ENCODE results near the gene AURKA.

AURKA gene

GRCh38 chr20:56371977-56372376 lies 20.0 kb downstream of the AURKA start:
- no peak for TF ChIP-seq CTCF (IDR thresholded peaks at IDR 0.05)
- Histone ChIP-seq H3K27ac (no peak overlapping the region), H3K4me1 (ENCODE audit: control insufficient read depth in 1 of 2, insufficient read depth in 1 of 2, low read depth in 1 of 2, low read length in 1 of 2) (peaks cover 8 to 35% of the 10 kb centered on the region in 2 experiments), H3K27me3 (no peaks in the 10 kb centered on the region), H3K36me3 (peaks cover 40% of the 10 kb centered on the region), H3K4me3 (ENCODE audit: low read depth in 1 of 2, low read length in 1 of 2) (no peak overlapping the region), H3K9me3 (no peaks in the 10 kb centered on the region)

DNA sequence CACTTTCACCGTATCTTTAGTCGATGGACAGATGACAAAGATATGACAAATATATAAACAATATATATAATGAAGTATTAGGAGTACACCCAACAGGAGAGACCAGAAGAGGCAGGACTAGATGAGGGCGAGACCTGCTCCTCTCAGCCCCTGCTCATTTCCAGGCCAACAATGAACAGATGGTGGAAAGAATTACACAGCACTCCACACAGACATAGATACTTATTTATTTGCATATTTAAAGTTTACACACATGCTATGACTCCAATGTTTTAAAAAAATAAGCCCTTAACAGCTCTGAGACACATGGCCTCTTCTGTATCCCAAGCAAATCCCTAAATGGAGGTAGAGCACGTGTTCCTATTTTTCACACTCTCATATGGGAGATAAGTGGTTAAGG lies 22.8 kb downstream of the AURKA start:
- Histone ChIP-seq H3K4me3 (ENCODE audit: low read depth in 1 of 2, low read length in 1 of 2) (no peak overlapping the region), H3K9me3 (no peaks in the 10 kb centered on the region), H3K27me3 (no peaks in the 10 kb centered on the region), H3K4me1 (ENCODE audit: control insufficient read depth in 1 of 2, insufficient read depth in 1 of 2, low read depth in 1 of 2, low read length in 1 of 2) (peaks cover 5 to 11% of the 10 kb centered on the region in 2 experiments), H3K36me3 (peaks cover 61% of the 10 kb centered on the region), H3K27ac (no peak overlapping the region)
- no peak for TF ChIP-seq CTCF (IDR thresholded peaks at IDR 0.05)

DNA sequence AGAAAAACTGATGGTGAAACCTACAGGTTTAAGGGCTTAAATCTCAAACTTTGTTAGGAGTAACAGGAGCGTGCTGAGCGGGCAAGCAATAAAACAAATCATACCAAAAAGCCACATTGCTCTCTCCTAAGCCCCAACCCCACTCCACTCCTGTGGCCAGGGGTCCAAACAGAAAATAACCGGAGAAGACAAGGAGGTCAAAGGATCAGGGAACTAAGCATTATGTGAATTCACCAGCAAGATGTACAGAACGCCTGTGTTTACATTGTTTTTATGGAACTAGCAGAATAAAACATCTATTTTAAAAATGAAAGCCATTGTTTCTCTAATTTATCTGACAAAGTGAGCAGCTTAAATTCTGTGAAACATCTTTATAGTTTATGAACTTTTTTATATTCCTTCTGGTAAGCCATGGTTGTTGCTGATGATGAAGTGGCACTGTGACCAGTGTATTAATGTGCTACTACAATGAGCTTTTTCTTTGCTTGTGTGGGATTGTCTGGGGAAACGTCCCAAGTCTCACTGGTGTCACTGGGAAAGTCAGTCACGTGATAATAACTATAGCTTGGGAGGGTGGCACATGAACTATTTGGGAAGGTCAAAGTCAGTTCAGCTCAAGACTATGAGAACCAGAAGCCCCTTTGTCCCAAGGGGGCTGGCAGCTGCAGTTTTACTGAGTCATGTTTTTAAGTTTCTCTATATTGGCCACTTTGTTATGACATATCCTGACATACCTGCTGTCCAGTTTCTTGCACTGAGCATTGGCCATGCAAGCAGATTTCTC lies 23.5 kb downstream of the AURKA start:
- H3K4me1 ChIP-seq (ENCODE audit: control insufficient read depth in 1 of 2, insufficient read depth in 1 of 2, low read depth in 1 of 2, low read length in 1 of 2), result peaks cover 0 to 5% of the 10 kb centered on the region in 2 experiments
- H3K27ac ChIP-seq, result no peak overlapping the region
- H3K4me3 ChIP-seq (ENCODE audit: low read depth in 1 of 2, low read length in 1 of 2), result no peak overlapping the region
- no peak for TF ChIP-seq CTCF (IDR thresholded peaks at IDR 0.05)
- no peaks in the 10 kb centered on the region for H3K9me3 ChIP-seq
- H3K27me3 ChIP-seq, result no peaks in the 10 kb centered on the region
- peaks cover 61% of the 10 kb centered on the region for H3K36me3 ChIP-seq

GRCh38 chr20:56363491-56363890 lies 28.5 kb downstream of the AURKA start:
- TF ChIP-seq CTCF (IDR thresholded peaks at IDR 0.05), result no peak
- Histone ChIP-seq H3K36me3 (peaks cover 40% of the 10 kb centered on the region), H3K9me3 (no peaks in the 10 kb centered on the region), H3K4me1 (ENCODE audit: control insufficient read depth in 1 of 2, insufficient read depth in 1 of 2, low read depth in 1 of 2, low read length in 1 of 2) (peaks cover 11 to 13% of the 10 kb centered on the region in 2 experiments), H3K27me3 (no peaks in the 10 kb centered on the region), H3K4me3 (ENCODE audit: low read depth in 1 of 2, low read length in 1 of 2) (no peak overlapping the region), H3K27ac (no peak overlapping the region)

GRCh38 chr20:56362833-56363413 lies 29.1 kb downstream of the AURKA start:
- no peak overlapping the region for H3K4me3 ChIP-seq (ENCODE audit: low read depth in 1 of 2, low read length in 1 of 2)
- peaks cover under 1% of the 10 kb centered on the region for H3K27me3 ChIP-seq
- peaks cover 11 to 15% of the 10 kb centered on the region in 2 experiments for H3K4me1 ChIP-seq (ENCODE audit: control insufficient read depth in 1 of 2, insufficient read depth in 1 of 2, low read depth in 1 of 2, low read length in 1 of 2)
- no peaks in the 10 kb centered on the region for H3K9me3 ChIP-seq
- no peak for TF ChIP-seq CTCF (IDR thresholded peaks at IDR 0.05)
- peaks cover 39% of the 10 kb centered on the region for H3K36me3 ChIP-seq
- H3K27ac ChIP-seq, result no peak overlapping the region
